ENCODE data around the gene ZNF219. TPM values are rescaled to one million over a fixed set of nuclear protein-coding genes. Genes with fewer than 3 reads are reported as not detected.

Gene ZNF219
- total RNA-seq, 3 donors from 2014 or later: 56.6 to 103 (median 58.2) TPM

DNA sequence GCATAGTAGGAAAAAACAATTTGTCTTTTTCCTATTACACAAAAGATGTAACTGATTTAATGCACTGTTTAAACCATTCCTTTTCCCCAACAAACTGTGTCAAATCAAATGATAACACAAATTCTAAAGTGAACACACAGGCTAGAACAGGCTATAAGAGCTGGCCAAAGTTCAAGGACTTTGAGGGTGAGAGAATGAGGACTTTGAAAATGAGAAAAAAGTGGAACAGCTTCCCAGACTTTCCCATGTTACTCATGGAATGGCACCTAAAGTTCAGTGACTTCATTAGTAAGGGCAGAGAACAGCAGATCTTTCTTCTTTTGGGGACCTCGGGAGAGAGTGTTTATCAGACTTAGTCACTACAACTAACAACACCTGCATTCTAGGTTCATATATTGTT, 25.0 kb upstream of the ZNF219 start:
- intact Hi-C loops (cut with DNase I, micrococcal nuclease): no loop called here
- DNase-seq (no peak), ATAC-seq (no peak)
- Histone ChIP-seq H3K4me3 (no peak overlapping the region), H3K36me3 (ENCODE audit: low read depth) (no peaks in the 10 kb centered on the region), H3K4me1 (ENCODE audit: low read depth) (no peaks in the 10 kb centered on the region), H3K9me3 (no peaks in the 10 kb centered on the region)
- TF ChIP-seq, protein P1, sequence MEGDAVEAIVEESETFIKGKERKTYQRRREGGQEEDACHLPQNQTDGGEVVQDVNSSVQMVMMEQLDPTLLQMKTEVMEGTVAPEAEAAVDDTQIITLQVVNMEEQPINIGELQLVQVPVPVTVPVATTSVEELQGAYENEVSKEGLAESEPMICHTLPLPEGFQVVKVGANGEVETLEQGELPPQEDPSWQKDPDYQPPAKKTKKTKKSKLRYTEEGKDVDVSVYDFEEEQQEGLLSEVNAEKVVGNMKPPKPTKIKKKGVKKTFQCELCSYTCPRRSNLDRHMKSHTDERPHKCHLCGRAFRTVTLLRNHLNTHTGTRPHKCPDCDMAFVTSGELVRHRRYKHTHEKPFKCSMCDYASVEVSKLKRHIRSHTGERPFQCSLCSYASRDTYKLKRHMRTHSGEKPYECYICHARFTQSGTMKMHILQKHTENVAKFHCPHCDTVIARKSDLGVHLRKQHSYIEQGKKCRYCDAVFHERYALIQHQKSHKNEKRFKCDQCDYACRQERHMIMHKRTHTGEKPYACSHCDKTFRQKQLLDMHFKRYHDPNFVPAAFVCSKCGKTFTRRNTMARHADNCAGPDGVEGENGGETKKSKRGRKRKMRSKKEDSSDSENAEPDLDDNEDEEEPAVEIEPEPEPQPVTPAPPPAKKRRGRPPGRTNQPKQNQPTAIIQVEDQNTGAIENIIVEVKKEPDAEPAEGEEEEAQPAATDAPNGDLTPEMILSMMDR (IDR thresholded peaks at IDR 0.05): no peak

- TF ChIP-seq, protein P1 (IDR thresholded peaks at IDR 0.05): no peak
- Histone ChIP-seq H3K4me3 (no peak overlapping the region), H3K9me3 (no peaks in the 10 kb centered on the region), H3K4me1 (ENCODE audit: low read depth) (no peaks in the 10 kb centered on the region), H3K36me3 (ENCODE audit: low read depth) (no peaks in the 10 kb centered on the region)
- intact Hi-C loops (cut with DNase I, micrococcal nuclease): no loop called here
- no peak for ATAC-seq
- no peak for DNase-seq
Observed at GRCh38 chr14:21121122-21121521, 22.7 kb upstream of the ZNF219 start.

DNA sequence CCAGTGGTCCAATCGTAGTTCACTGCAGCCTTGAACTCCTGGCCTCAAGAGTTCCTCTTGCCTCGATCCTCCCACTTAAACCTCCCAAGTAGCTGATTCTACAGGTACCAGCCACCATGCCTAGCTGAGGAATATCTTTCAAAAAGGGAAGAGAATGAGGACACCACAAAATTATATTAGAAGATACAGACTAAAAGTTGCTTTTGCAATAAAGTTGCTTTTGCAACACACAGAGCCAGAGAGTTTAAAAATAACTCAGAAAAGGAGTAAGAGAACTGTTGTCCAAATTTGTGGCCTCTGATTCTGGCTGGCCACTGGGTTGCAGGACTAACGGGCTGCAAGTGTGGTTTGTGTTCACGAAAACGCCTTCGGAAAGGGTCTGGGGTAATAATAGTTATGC, 22.2 kb upstream of the ZNF219 start:
- Histone ChIP-seq H3K4me3 (no peak overlapping the region), H3K9me3 (no peaks in the 10 kb centered on the region), H3K4me1 (ENCODE audit: low read depth) (no peaks in the 10 kb centered on the region), H3K36me3 (ENCODE audit: low read depth) (no peaks in the 10 kb centered on the region)
- TF ChIP-seq, protein P1 (IDR thresholded peaks at IDR 0.05): no peak
- ATAC-seq: no peak
- intact Hi-C loops (cut with DNase I, micrococcal nuclease): no loop called here
- no peak for DNase-seq

DNA sequence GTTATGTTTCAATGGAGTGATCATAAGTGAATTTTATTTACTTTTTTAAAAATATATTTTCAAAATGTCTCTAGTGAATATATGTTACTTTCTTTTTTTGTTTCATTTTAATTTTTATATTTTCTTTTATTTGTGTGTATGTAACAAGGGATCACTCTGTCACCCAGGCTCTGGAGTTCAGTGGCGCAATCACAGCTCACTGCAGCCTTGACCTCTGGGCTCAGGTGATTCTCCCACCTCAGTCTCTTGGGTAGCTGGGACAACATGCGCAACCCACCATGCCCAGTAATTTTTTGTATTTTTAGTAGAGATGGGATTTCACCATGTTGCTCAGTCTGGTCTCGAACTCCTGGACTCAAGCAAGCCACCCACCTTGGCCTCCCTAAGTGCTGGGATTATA, 20.5 kb upstream of the ZNF219 start:
- Histone ChIP-seq H3K4me3 (no peak overlapping the region), H3K9me3 (no peaks in the 10 kb centered on the region), H3K4me1 (ENCODE audit: low read depth) (no peaks in the 10 kb centered on the region), H3K36me3 (ENCODE audit: low read depth) (no peaks in the 10 kb centered on the region)
- intact Hi-C loops (cut with DNase I, micrococcal nuclease): no loop called here
- DNase-seq: no peak
- ATAC-seq: no peak
- TF ChIP-seq, protein P1 (IDR thresholded peaks at IDR 0.05): no peak

DNA sequence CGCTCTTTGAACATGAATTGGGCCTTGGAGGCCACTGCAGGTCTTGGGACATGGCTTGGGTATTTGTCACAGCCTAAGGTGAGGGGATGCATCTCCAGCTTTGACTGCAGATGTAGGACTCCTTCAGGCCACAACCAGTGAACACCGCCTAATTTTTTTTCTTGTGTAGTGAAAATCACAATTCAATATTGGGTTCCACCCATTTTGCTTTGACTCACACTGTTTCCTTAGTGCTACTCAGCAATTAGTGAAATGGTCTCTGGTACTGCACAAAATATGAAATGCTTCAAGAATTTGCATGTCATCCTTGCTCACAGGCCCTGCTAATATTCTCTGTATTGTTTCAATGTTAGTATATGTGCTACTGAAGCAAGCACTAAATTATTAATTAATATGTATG, 14.9 kb upstream of the ZNF219 start:
- ATAC-seq: no peak
- intact Hi-C loops (cut with DNase I, micrococcal nuclease): no loop called here

More for the DNA sequence above, 14.9 kb upstream of the ZNF219 start:
- no peak overlapping the region for H3K4me3 ChIP-seq
- H3K9me3 ChIP-seq: no peaks in the 10 kb centered on the region
- no peak for DNase-seq
- no peaks in the 10 kb centered on the region for H3K36me3 ChIP-seq (ENCODE audit: low read depth)
- no peaks in the 10 kb centered on the region for H3K4me1 ChIP-seq (ENCODE audit: low read depth)
- TF ChIP-seq, protein P1 (IDR thresholded peaks at IDR 0.05): no peak

Measured in mucosa of descending colon (tissue), 3 donors.